DMS153 treated with DMSO at 0.1 percent for 48 hours (cell line): ENCODE data around the gene ONECUT2.

Source experiments
- DNase-seq: peaks from one replicate; lab custom pipeline; 2025; ENCODE audit not compliant: unreplicated experiment; lab: John Stamatoyannopoulos, UW

Gene ONECUT2

DNA sequence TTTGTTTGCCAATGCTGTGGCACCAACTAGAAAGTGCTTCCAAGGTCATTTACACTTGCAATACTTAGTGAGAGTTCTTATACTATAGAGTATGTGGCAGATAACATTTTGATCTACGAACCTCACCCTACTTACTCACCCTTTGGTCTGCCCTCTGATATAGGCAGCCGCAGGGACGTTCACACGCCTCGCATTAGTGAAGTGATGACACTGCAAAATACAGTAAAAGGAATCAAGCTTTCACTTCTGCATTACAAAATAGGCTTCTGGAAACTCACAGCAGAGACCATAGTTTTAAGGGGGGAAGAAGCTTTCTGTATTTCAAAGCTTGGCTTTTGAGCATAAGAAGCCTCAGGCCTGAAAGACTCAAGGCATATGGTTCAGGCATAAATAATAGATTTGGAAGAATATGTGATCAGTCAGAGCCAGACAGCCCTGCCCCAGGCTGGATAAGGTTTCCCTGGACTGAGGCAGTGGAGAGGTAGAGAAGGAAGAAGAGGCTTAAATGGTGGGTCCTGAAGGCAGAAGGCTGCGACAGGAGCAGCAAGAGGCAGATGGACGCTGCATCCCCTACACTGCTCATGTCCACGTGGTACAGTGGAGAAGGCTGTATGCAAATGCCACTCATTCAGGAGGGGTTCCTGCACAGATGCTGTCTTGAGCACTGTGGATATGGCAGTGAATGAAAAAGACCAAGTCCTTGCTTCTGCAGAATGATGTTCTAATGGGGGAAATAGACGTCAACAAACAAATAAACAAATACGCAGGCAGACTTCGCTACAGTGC lies 88.2 kb downstream of the ONECUT2 start:
- DNase-seq = no peak

GRCh38 chr18:57527556-57528229 lies 92.5 kb downstream of the ONECUT2 start:
- no peak for DNase-seq

DNA sequence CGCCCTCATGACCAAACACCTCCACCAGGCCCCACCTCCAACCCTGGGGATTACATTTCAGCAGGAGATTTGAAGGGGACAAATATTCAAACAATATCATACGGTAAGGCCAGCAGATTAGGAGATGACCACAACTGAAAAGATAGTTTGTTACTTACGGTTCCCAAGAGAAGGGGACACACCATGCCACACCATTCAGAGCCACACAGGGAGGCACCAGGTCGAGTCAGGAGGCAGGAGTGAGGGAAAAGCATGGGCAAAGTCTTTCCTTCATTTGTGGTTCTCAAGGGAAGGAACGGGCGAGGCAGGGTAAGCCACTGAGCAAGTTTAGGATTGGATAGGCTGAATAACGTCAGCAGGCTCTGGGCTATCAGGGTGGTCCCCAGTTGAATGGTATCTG lies 94.0 kb downstream of the ONECUT2 start:
- DNase-seq = no peak

GRCh38 chr18:57533006-57533867 lies 98.1 kb downstream of the ONECUT2 start:
- no peak for DNase-seq

DNA sequence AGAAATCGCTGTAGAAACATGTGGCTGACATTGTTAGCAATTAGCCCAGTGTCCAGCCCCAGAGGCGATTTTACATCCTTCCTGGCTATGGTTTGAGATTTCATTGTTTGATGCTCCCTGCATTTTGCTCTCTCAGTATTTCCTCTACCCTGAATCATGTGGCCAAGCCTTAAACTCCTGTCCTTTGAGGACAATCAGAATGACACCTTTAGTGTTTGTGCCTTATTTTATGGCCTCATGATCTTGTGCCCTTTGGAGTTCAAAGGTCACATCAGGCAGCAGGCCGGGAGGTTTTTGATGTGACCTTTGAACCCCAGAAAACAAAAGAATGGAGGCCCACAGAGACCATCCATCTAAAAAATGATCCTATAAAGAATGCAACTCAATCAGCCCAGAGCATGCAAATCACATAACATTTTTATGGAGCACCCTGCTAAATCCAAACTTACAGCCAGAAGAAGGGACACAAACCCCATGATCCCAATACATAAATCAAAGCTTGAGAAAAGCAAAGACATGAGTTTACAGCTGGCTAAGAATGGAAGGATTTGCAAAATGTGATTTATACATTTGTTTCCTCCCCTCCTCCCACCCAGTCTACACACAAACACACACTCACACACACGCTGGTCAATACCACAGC lies 98.8 kb downstream of the ONECUT2 start:
- DNase-seq = no peak

DNA sequence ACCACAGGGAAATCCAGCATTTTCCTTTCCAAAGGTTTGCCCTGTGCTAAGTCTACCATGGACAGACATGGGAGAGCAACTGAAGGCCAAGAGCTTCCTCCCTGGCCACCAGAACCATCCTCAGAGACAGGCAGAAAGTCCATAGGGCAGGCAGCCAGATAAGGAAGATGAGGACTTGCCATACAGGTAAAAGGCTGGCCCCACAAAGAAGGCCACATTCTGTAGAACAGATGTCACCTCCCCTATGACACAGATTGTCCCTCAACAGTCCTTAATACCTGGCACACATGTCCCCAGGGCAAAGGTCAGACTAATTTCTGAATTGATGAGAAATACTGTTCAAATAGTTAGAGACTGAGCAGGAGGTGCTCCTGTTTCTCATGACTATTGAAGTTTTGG lies 99.3 kb downstream of the ONECUT2 start:
- no peak for DNase-seq

GRCh38 chr18:57538614-57539013 lies 103.4 kb downstream of the ONECUT2 start:
- no peak for DNase-seq

DNA sequence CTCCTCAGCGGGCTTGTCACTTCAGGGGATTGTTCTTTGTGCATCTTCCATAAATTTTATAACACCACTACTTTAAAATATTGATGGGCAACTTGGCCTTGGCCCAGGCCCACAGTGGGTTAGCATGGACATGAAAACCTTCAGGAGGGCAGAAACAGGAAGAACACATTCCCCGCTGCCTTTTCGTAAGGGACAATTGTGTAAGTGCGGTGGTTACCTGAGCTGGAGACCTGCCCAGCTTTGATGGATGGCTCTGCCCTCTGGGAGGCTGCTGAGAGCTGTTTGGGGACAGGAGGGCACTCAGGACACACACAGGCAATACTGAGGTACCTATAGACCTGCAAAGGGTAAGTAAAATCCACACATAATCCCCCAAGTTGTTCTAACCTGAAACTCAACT lies 104.5 kb downstream of the ONECUT2 start:
- no peak for DNase-seq
